Esophagus muscularis mucosa (tissue), 4 donors: ENCODE results near the gene MYH7B. TPM values are rescaled to one million over a fixed set of nuclear protein-coding genes. Genes with fewer than 3 reads are reported as not detected.

Experiments used
- DNase-seq: peaks from one replicate; pipeline ENCODE4 v3.0.0-alpha.2; 2017; ENCODE audit errors: extremely low spot score
- H3K27ac ChIP-seq, 4 donors: fragments of 200-600 bp; sonication (generic); replicated peaks in 1 of 4; 1 replicate in 3 of 4; 2 replicates in 1 of 4; pipeline ENCODE4 v1.5.1; 2016 to 2019; ENCODE audit warnings: mild to moderate bottlenecking in 1 of 4
- H3K27me3 ChIP-seq, 4 donors: fragments of 200-600 bp; sonication (generic); one replicate each; pipeline versions ENCODE4 v1.5.1 to v1.6.0; 2016 to 2019
- H3K36me3 ChIP-seq, 4 donors: fragments of 200-600 bp; sonication (generic); one replicate each; pipeline ENCODE4 v1.5.1; 2016 to 2019
- H3K4me1 ChIP-seq, 4 donors: fragments of 200-600 bp; sonication (generic); one replicate each; pipeline ENCODE4 v1.5.1; 2016 to 2019
- H3K4me3 ChIP-seq, 4 donors: fragments of 200-600 bp; sonication (generic); 1 replicate in 2 of 4; 2 replicates in 2 of 4; pipeline ENCODE4 v1.5.1; 2016 to 2019; ENCODE audit warnings: mild to moderate bottlenecking in 4 of 4, moderate library complexity in 1 of 4
- H3K9me3 ChIP-seq, 4 donors: fragments of 200-600 bp; sonication (generic); 1 replicate in 3 of 4; 2 replicates in 1 of 4; pipeline ENCODE4 v1.5.1; 2016 to 2019
- CTCF ChIP-seq, 3 experiments: fragments of 200-600 bp in 2 of 3; fragments of 450-650 bp in 1 of 3; sonication (generic) in 2 of 3; IDR thresholded peaks; one replicate each; pipeline ENCODE4 v1.5.1; 2017 to 2019; ENCODE audit warnings: antibody characterized with exemption in 3 of 3, mild to moderate bottlenecking in 2 of 3, moderate library complexity in 1 of 3
- EP300 ChIP-seq: sonication (generic); formaldehyde crosslinking; IDR thresholded peaks from one replicate; pipeline ENCODE4 v1.6.1; 2017; ENCODE audit warnings: antibody characterized with exemption
- POLR2A ChIP-seq: fragments of 450-650 bp; IDR thresholded peaks from one replicate; pipeline ENCODE4 v1.6.1; 2017; ENCODE audit warnings: antibody characterized with exemption, moderate library complexity, mild to moderate bottlenecking, low read depth
- POLR2AphosphoS5 ChIP-seq, 2 donors: sonication (generic); formaldehyde crosslinking; IDR thresholded peaks; one replicate each; pipeline ENCODE4 v1.6.1; 2017; ENCODE audit warnings: antibody characterized with exemption in 2 of 2
- WGBS: methylation state at CpG from one replicate; pipeline ENCODE4 v1.1.5; 2018; 5-methylcytosine and 5-hydroxymethylcytosine counted together
- intact Hi-C: fragments of 100-400 bp; cut with DNase I; formaldehyde crosslinking; loops from one replicate; pipeline ENCODE4 v1.15.1; 2023
- total RNA-seq, 4 donors: library from RNA; depleted of rRNA; stranded (reverse); fragments of >200 nt; gene quantifications; one replicate each; pipeline versions ENCODE4 v1.1.0 to v1.2.1, GENCODE V29; 2016

The MYH7B gene
- total RNA-seq, 4 donors from 2014 or later = 0.17 to 0.84 (median 0.37) TPM

- intact Hi-C loops = no loop called here
- H3K4me1 ChIP-seq = peaks cover 8 to 23% (median 15%) of the 10 kb centered on the region in 4 donors
- H3K4me3 ChIP-seq = no peak overlapping the region
- no peaks in the 10 kb centered on the region for H3K9me3 ChIP-seq
- H3K36me3 ChIP-seq = peaks cover 0 to 33% (median 0%) of the 10 kb centered on the region in 4 donors
- H3K27ac ChIP-seq = no peak overlapping the region
- peaks cover 0 to 46% (median 15%) of the 10 kb centered on the region in 4 donors for H3K27me3 ChIP-seq
- no peak for DNase-seq
- TF ChIP-seq CTCF (IDR thresholded peaks at IDR 0.05) = no peak
- no peak for TF ChIP-seq EP300
- no peak for TF ChIP-seq POLR2AphosphoS5 (IDR thresholded peaks at IDR 0.05)
- no peak for TF ChIP-seq POLR2A
- 80% methylated on average over 18 of the region's 25 CpGs for WGBS
Measured at GRCh38 chr20:34985461-34986310, 30.0 kb downstream of the MYH7B start.

- Histone ChIP-seq H3K9me3 (no peaks in the 10 kb centered on the region), H3K36me3 (peaks cover 0 to 41% (median 0%) of the 10 kb centered on the region in 4 donors), H3K27ac (no peak overlapping the region), H3K27me3 (peaks cover 0 to 42% (median 11%) of the 10 kb centered on the region in 4 donors), H3K4me1 (peaks cover 8 to 23% (median 15%) of the 10 kb centered on the region in 4 donors), H3K4me3 (no peak overlapping the region)
- WGBS = 69% methylated on average over 11 of the region's 24 CpGs
- no peak for DNase-seq
- intact Hi-C loops = no loop called here
- TF ChIP-seq POLR2AphosphoS5 (IDR thresholded peaks at IDR 0.05) (no peak), CTCF (IDR thresholded peaks at IDR 0.05) (no peak), EP300 (no peak), POLR2A (no peak)
Measured at GRCh38 chr20:34986311-34987287, 30.9 kb downstream of the MYH7B start.

- no peak overlapping the region for H3K27ac ChIP-seq
- no peak overlapping the region for H3K4me3 ChIP-seq
- WGBS = 70% methylated on average over 5 of the region's 15 CpGs
- peaks cover 0 to 34% (median 10%) of the 10 kb centered on the region in 4 donors for H3K27me3 ChIP-seq
- H3K9me3 ChIP-seq = no peaks in the 10 kb centered on the region
- intact Hi-C loops = no loop called here
- peaks cover 0 to 49% (median under 1%) of the 10 kb centered on the region in 4 donors for H3K36me3 ChIP-seq
- no peak for TF ChIP-seq CTCF (IDR thresholded peaks at IDR 0.05)
- no peak for TF ChIP-seq POLR2A
- TF ChIP-seq POLR2AphosphoS5 (IDR thresholded peaks at IDR 0.05) = no peak
- no peak for TF ChIP-seq EP300
- no peak for DNase-seq
- peaks cover 8 to 23% (median 15%) of the 10 kb centered on the region in 4 donors for H3K4me1 ChIP-seq
Measured at GRCh38 chr20:34987288-34988190, 31.9 kb downstream of the MYH7B start.

GRCh38 chr20:34988191-34988540 lies 32.5 kb downstream of the MYH7B start:
- Histone ChIP-seq H3K27me3 (peaks cover 0 to 29% (median 9%) of the 10 kb centered on the region in 4 donors), H3K4me1 (peaks cover 8 to 23% (median 13%) of the 10 kb centered on the region in 4 donors), H3K9me3 (no peaks in the 10 kb centered on the region), H3K27ac (no peak overlapping the region), H3K36me3 (peaks cover 0 to 54% (median 6%) of the 10 kb centered on the region in 4 donors), H3K4me3 (no peak overlapping the region)
- WGBS = 67% methylated on average over 9 of the region's 12 CpGs
- intact Hi-C loops = no loop called here
- no peak for TF ChIP-seq POLR2A
- no peak for TF ChIP-seq POLR2AphosphoS5 (IDR thresholded peaks at IDR 0.05)
- TF ChIP-seq EP300 = no peak
- no peak for DNase-seq
